Naive B cell (primary cell): ENCODE measurements around the gene SHISAL1. TPM values are rescaled to one million over a fixed set of nuclear protein-coding genes. Genes with fewer than 3 reads are reported as not detected.

Source experiments
- ATAC-seq, 2 donors: fragments of 150-1000 bp; cut with Tn5 transposase; 2 replicates each; pipeline ENCODE4 v1.10.0; 2021; ENCODE audit warnings: low read depth in 2 of 2, mild to moderate bottlenecking in 2 of 2, moderate library complexity in 2 of 2
- DNase-seq: peaks from one replicate; pipeline ENCODE4 v3.0.0; 2022
- H3K27ac Mint-ChIP-seq, 6 donors: one replicate each; pipeline ENCODE4 v1.8.0; 2020 to 2022; ENCODE audit warnings: mild to moderate bottlenecking in 6 of 6, mixed read lengths in 6 of 6, moderate library complexity in 5 of 6, inconsistent platforms in 2 of 6
- H3K27me3 Mint-ChIP-seq, 3 donors: one replicate each; pipeline ENCODE4 v1.8.0; 2021 to 2022; ENCODE audit warnings: mixed read lengths in 3 of 3, mild to moderate bottlenecking in 1 of 3
- H3K36me3 Mint-ChIP-seq, 2 donors: one replicate each; pipeline ENCODE4 v1.8.0; 2020 to 2022; ENCODE audit warnings: mixed read lengths in 2 of 2, inconsistent platforms in 1 of 2, mild to moderate bottlenecking in 1 of 2
- H3K4me1 Mint-ChIP-seq, 3 donors: one replicate each; pipeline ENCODE4 v1.8.0; 2020 to 2022; ENCODE audit warnings: mixed read lengths in 3 of 3, inconsistent platforms in 1 of 3, mild to moderate bottlenecking in 1 of 3, moderate library complexity in 1 of 3
- H3K4me3 Mint-ChIP-seq, 8 donors: one replicate each; pipeline ENCODE4 v1.8.0; 2020 to 2022; ENCODE audit warnings: mild to moderate bottlenecking in 8 of 8, mixed read lengths in 8 of 8, moderate library complexity in 8 of 8, inconsistent platforms in 2 of 8
- H3K9me3 Mint-ChIP-seq, 7 donors: one replicate each; pipeline ENCODE4 v1.8.0; 2020 to 2022; ENCODE audit warnings: mixed read lengths in 7 of 7, mild to moderate bottlenecking in 5 of 7, inconsistent platforms in 2 of 7, moderate library complexity in 1 of 7
- polyA plus RNA-seq, 6 donors: library from polyadenylated mRNA; unstranded; fragments of 300-500 nt; fragmentation: Illumina TruSeq; gene quantifications; one replicate each; pipeline ENCODE4 v1.2.3, GENCODE V29; 2021; ENCODE audit warnings: low read depth in 6 of 6

The SHISAL1 gene
- not detected for polyA plus RNA-seq

- H3K4me1 Mint-ChIP-seq = no peaks in the 10 kb centered on the region
- no peaks in the 10 kb centered on the region for H3K27me3 Mint-ChIP-seq
- no peak for ATAC-seq
- H3K4me3 Mint-ChIP-seq = no peak within 1 kb of the TSS
- DNase-seq = no peak
- H3K36me3 Mint-ChIP-seq = no peaks in the 10 kb centered on the region
- H3K9me3 Mint-ChIP-seq = no peaks in the 10 kb centered on the region
- no peak within 1 kb of the TSS for H3K27ac Mint-ChIP-seq
Observed at GRCh38 chr22:44312766-44313165, at the start of gene SHISAL1. Gene SHISAL1, minus strand, starts transcription at chr22:44312951. Its CDS starts 12,006 bp downstream, at chr22:44300945.

GRCh38 chr22:44361391-44362126 is 48.8 kb upstream of the SHISAL1 start:
- H3K27ac Mint-ChIP-seq = no peak overlapping the region
- H3K9me3 Mint-ChIP-seq = no peaks in the 10 kb centered on the region
- H3K36me3 Mint-ChIP-seq = no peaks in the 10 kb centered on the region
- DNase-seq (no peak), ATAC-seq (no peak)
- no peak overlapping the region for H3K4me3 Mint-ChIP-seq
- no peaks in the 10 kb centered on the region for H3K4me1 Mint-ChIP-seq
- H3K27me3 Mint-ChIP-seq = peaks cover 8 to 30% (median 24%) of the 10 kb centered on the region in 3 donors

- Mint-ChIP-seq H3K27me3 (peaks cover 8 to 31% (median 27%) of the 10 kb centered on the region in 3 donors), H3K36me3 (no peaks in the 10 kb centered on the region), H3K4me3 (no peak overlapping the region), H3K4me1 (no peaks in the 10 kb centered on the region), H3K9me3 (no peaks in the 10 kb centered on the region), H3K27ac (no peak overlapping the region)
- DNase-seq = no peak
- no peak for ATAC-seq
Observed at GRCh38 chr22:44360668-44361381, 48.1 kb upstream of the SHISAL1 start.

GRCh38 chr22:44360306-44360667 is 47.5 kb upstream of the SHISAL1 start:
- Mint-ChIP-seq H3K36me3 (no peaks in the 10 kb centered on the region), H3K27ac (no peak overlapping the region), H3K27me3 (peaks cover 12 to 36% (median 32%) of the 10 kb centered on the region in 3 donors), H3K4me1 (no peaks in the 10 kb centered on the region), H3K9me3 (no peaks in the 10 kb centered on the region), H3K4me3 (no peak overlapping the region)
- DNase-seq (no peak), ATAC-seq (no peak)

- Mint-ChIP-seq H3K4me3 (no peak overlapping the region), H3K4me1 (no peaks in the 10 kb centered on the region), H3K27me3 (peaks cover 13 to 42% (median 38%) of the 10 kb centered on the region in 3 donors), H3K9me3 (peaks cover 0 to 2% (median 0%) of the 10 kb centered on the region in 7 donors), H3K27ac (no peak overlapping the region), H3K36me3 (no peaks in the 10 kb centered on the region)
- ATAC-seq (no peak), DNase-seq (no peak)
Observed at GRCh38 chr22:44359496-44360110, 46.9 kb upstream of the SHISAL1 start.

- no peaks in the 10 kb centered on the region for H3K36me3 Mint-ChIP-seq
- no peak for ATAC-seq
- H3K27ac Mint-ChIP-seq = peak overlapping the region in 1 of 6 donors; percentile 60
- H3K4me3 Mint-ChIP-seq = no peak overlapping the region
- peaks cover 16 to 42% (median 41%) of the 10 kb centered on the region in 3 donors for H3K27me3 Mint-ChIP-seq
- no peaks in the 10 kb centered on the region for H3K4me1 Mint-ChIP-seq
- no peak for DNase-seq
- peaks cover 0 to 2% (median 0%) of the 10 kb centered on the region in 7 donors for H3K9me3 Mint-ChIP-seq
Observed at GRCh38 chr22:44358709-44359440, 46.1 kb upstream of the SHISAL1 start.

GRCh38 chr22:44357966-44358465 is 45.3 kb upstream of the SHISAL1 start:
- H3K4me3 Mint-ChIP-seq = no peak overlapping the region
- H3K4me1 Mint-ChIP-seq = no peaks in the 10 kb centered on the region
- peaks cover 16 to 50% (median 48%) of the 10 kb centered on the region in 3 donors for H3K27me3 Mint-ChIP-seq
- ATAC-seq (no peak), DNase-seq (no peak)
- peaks cover 0 to 2% (median 0%) of the 10 kb centered on the region in 7 donors for H3K9me3 Mint-ChIP-seq
- H3K27ac Mint-ChIP-seq = no peak overlapping the region
- H3K36me3 Mint-ChIP-seq = no peaks in the 10 kb centered on the region

- Mint-ChIP-seq H3K4me1 (no peaks in the 10 kb centered on the region), H3K4me3 (no peak overlapping the region), H3K27ac (no peak overlapping the region), H3K36me3 (no peaks in the 10 kb centered on the region), H3K27me3 (peaks cover 16 to 55% (median 54%) of the 10 kb centered on the region in 3 donors), H3K9me3 (peaks cover 0 to 2% (median 0%) of the 10 kb centered on the region in 7 donors)
- ATAC-seq (no peak), DNase-seq (no peak)
Observed at GRCh38 chr22:44357296-44357965, 44.7 kb upstream of the SHISAL1 start.

GRCh38 chr22:44355716-44356070 is 42.9 kb upstream of the SHISAL1 start:
- no peaks in the 10 kb centered on the region for H3K36me3 Mint-ChIP-seq
- H3K9me3 Mint-ChIP-seq = peaks cover 0 to 2% (median 0%) of the 10 kb centered on the region in 7 donors
- H3K4me1 Mint-ChIP-seq = no peaks in the 10 kb centered on the region
- ATAC-seq (no peak), DNase-seq (no peak)
- H3K27me3 Mint-ChIP-seq = peaks cover 21 to 65% (median 55%) of the 10 kb centered on the region in 3 donors
- H3K4me3 Mint-ChIP-seq = no peak overlapping the region
- H3K27ac Mint-ChIP-seq = no peak overlapping the region

GRCh38 chr22:44354288-44354687 is 41.5 kb upstream of the SHISAL1 start:
- Mint-ChIP-seq H3K36me3 (no peaks in the 10 kb centered on the region), H3K27ac (peak overlapping the region in 1 of 6 donors; percentile 52), H3K4me3 (no peak overlapping the region), H3K27me3 (peaks cover 27 to 71% (median 63%) of the 10 kb centered on the region in 3 donors), H3K9me3 (peaks cover 0 to 2% (median 0%) of the 10 kb centered on the region in 7 donors), H3K4me1 (no peaks in the 10 kb centered on the region)
- DNase-seq (no peak), ATAC-seq (no peak)

- H3K27me3 Mint-ChIP-seq = peaks cover 26 to 68% (median 54%) of the 10 kb centered on the region in 3 donors
- H3K4me1 Mint-ChIP-seq = no peaks in the 10 kb centered on the region
- no peak for DNase-seq
- ATAC-seq = no peak
- H3K36me3 Mint-ChIP-seq = no peaks in the 10 kb centered on the region
- peaks cover 0 to 2% (median 0%) of the 10 kb centered on the region in 7 donors for H3K9me3 Mint-ChIP-seq
- H3K4me3 Mint-ChIP-seq = no peak overlapping the region
- H3K27ac Mint-ChIP-seq = no peak overlapping the region
Observed at GRCh38 chr22:44353041-44353440, 40.3 kb upstream of the SHISAL1 start.

GRCh38 chr22:44352378-44353035 is 39.8 kb upstream of the SHISAL1 start:
- Mint-ChIP-seq H3K4me3 (no peak overlapping the region), H3K4me1 (no peaks in the 10 kb centered on the region), H3K9me3 (peaks cover 0 to 2% (median 0%) of the 10 kb centered on the region in 7 donors), H3K27ac (no peak overlapping the region), H3K27me3 (peaks cover 26 to 70% (median 54%) of the 10 kb centered on the region in 3 donors), H3K36me3 (no peaks in the 10 kb centered on the region)
- DNase-seq (no peak), ATAC-seq (no peak)
